NCI-H2081 treated with DMSO at 0.1 percent for 48 hours (cell line): Measurements from ENCODE around the gene ATOSB.

Experiments used
- DNase-seq: peaks from one replicate; lab custom pipeline; 2025; lab: John Stamatoyannopoulos, UW

ATOSB gene

GRCh38 chr9:35054185-35054835 is 61.4 kb downstream of the ATOSB start:
- no peak for DNase-seq
